K562 treated with DMSO at 1 percent for 48 hours (cell line): ENCODE results near the gene EHBP1L1. TPM values are rescaled to one million over a fixed set of nuclear protein-coding genes. Genes with fewer than 3 reads are reported as not detected.

Experiments used
- total RNA-seq: library from RNA; unstranded; fragments of 300-600 nt; gene quantifications from 2 replicates; pipeline ENCODE4 v1.2.3, GENCODE V29; 2022; ENCODE audit warnings: low replicate concordance; ENCODE audit errors: extremely low read depth

The EHBP1L1 gene
- not detected in 2 replicates for total RNA-seq

GRCh38 chr11:65575568-65576231 is at the start of gene EHBP1L1:
Gene EHBP1L1 (plus strand): TSS chr11:65576053. CDS start chr11:65576303, 250 bp downstream.

GRCh38 chr11:65558002-65558929 is 17.6 kb upstream of the EHBP1L1 start, which contains the start of gene LTBP3:
Gene LTBP3 (minus strand): TSS chr11:65558359. CDS start chr11:65557959, 400 bp downstream.

GRCh38 chr11:65569973-65570918 is 5.6 kb upstream of the EHBP1L1 start, which contains the start of gene ZNRD2:
Gene ZNRD2 (plus strand): TSS chr11:65570477. CDS start chr11:65570492, 15 bp downstream.

GRCh38 chr11:65572356-65573051 is 3.3 kb upstream of the EHBP1L1 start, which contains the start of gene FAM89B:
Gene FAM89B (plus strand): TSS chr11:65572538. CDS start chr11:65572670, 132 bp downstream.

GRCh38 chr11:65595543-65596281 is 19.9 kb downstream of the EHBP1L1 start, which contains the start of gene KCNK7:
Gene KCNK7 (minus strand): TSS chr11:65595800. CDS start chr11:65595772, 28 bp downstream.

GRCh38 chr11:65615229-65615949 is 39.5 kb downstream of the EHBP1L1 start, which contains the start of gene PCNX3:
Gene PCNX3 (plus strand): TSS chr11:65615776. CDS start chr11:65616312, 536 bp downstream.

GRCh38 chr11:65637794-65638419 is 62.1 kb downstream of the EHBP1L1 start, which contains the start of gene SIPA1:
Gene SIPA1 (plus strand): TSS chr11:65638101. CDS start chr11:65640922, 2,821 bp downstream.

Other genes starting within 250 kb of the EHBP1L1 start
- gene DPF2, start 242.2 kb upstream of the EHBP1L1 start, total RNA-seq = 1,832 TPM in 1 of 2 replicates, not detected in the other
- gene TIGD3, start 221.3 kb upstream of the EHBP1L1 start, total RNA-seq = not detected in 2 replicates
- not detected in 2 replicates for gene SLC25A45, start 193.4 kb upstream of the EHBP1L1 start, total RNA-seq
- not detected in 2 replicates for gene FRMD8, start 189.4 kb upstream of the EHBP1L1 start, total RNA-seq
- gene NEAT1, start 153.3 kb upstream of the EHBP1L1 start, total RNA-seq = 149 TPM in 1 of 2 replicates, not detected in the other
- gene MALAT1, start 77.0 kb upstream of the EHBP1L1 start, total RNA-seq = not detected in 2 replicates
- gene SCYL1, start 51.0 kb upstream of the EHBP1L1 start, total RNA-seq = not detected in 2 replicates
- gene LTBP3, start 17.7 kb upstream of the EHBP1L1 start, total RNA-seq = not detected in 2 replicates
- not detected in 2 replicates for gene ZNRD2, start 5.6 kb upstream of the EHBP1L1 start, total RNA-seq
- gene FAM89B, start 3.5 kb upstream of the EHBP1L1 start, total RNA-seq = not detected in 2 replicates
- gene KCNK7, start 19.7 kb downstream of the EHBP1L1 start, total RNA-seq = not detected in 2 replicates
- gene MAP3K11, start 38.2 kb downstream of the EHBP1L1 start, total RNA-seq = 226 TPM in 1 of 2 replicates, not detected in the other
- not detected in 2 replicates for gene PCNX3, start 39.7 kb downstream of the EHBP1L1 start, total RNA-seq
- gene SIPA1, start 62.0 kb downstream of the EHBP1L1 start, total RNA-seq = 104 TPM in 1 of 2 replicates, not detected in the other
- not detected in 2 replicates for gene RELA, start 86.9 kb downstream of the EHBP1L1 start, total RNA-seq
- not detected in 2 replicates for gene KAT5, start 136.2 kb downstream of the EHBP1L1 start, total RNA-seq
- not detected in 2 replicates for gene RNASEH2C, start 144.7 kb downstream of the EHBP1L1 start, total RNA-seq
- not detected in 2 replicates for gene AP5B1, start 204.9 kb downstream of the EHBP1L1 start, total RNA-seq
- gene OVOL1, start 211.0 kb downstream of the EHBP1L1 start, total RNA-seq = not detected in 2 replicates